Ovary (tissue), 9 donors: ENCODE results near the gene CPPED1. TPM values are rescaled to one million over a fixed set of nuclear protein-coding genes. Genes with fewer than 3 reads are reported as not detected.

Source experiments
- DNase-seq, 5 donors: peaks; one replicate each; pipeline ENCODE4 v3.0.0-alpha.2; 2019 to 2020
- H3K27ac ChIP-seq, 2 donors: fragments of 200-600 bp; one replicate each; pipeline versions ENCODE4 v1.5.1 to v1.8.0; 2019 to 2022
- H3K27me3 ChIP-seq: fragments of 200-600 bp; one replicate; pipeline ENCODE4 v1.8.0; 2022
- H3K36me3 ChIP-seq: fragments of 200-600 bp; sonication (generic); one replicate; pipeline ENCODE4 v1.5.1; 2019
- H3K4me1 ChIP-seq: one replicate; pipeline ENCODE4 v1.8.1; 2013; ENCODE audit warnings: mild to moderate bottlenecking, moderate library complexity; ENCODE audit not compliant: insufficient read depth
- H3K4me3 ChIP-seq: fragments of 200-600 bp; sonication (generic); one replicate; pipeline ENCODE4 v1.5.1; 2017
- H3K9me3 ChIP-seq, 2 donors: fragments of 200-600 bp in 1 of 2; sonication (generic) in 1 of 2; one replicate each; pipeline versions ENCODE4 v1.5.1 to v1.8.1; 2013 to 2019; ENCODE audit warnings: mild to moderate bottlenecking in 1 of 2, moderate library complexity in 1 of 2
- EP300 ChIP-seq: sonication (generic); formaldehyde crosslinking; IDR thresholded peaks from one replicate; pipeline ENCODE4 v1.6.1; 2017; ENCODE audit warnings: antibody characterized with exemption
- POLR2A ChIP-seq: fragments of 450-650 bp; IDR thresholded peaks from one replicate; pipeline ENCODE4 v1.6.1; 2017; ENCODE audit warnings: antibody characterized with exemption, mild to moderate bottlenecking, moderate library complexity
- WGBS, 3 donors: extraction: QIAGEN DNeasy Blood & Tissue Kit in 1 of 3; methylation state at CpG; one replicate each; pipeline versions ENCODE4 v1.1.5 to v1.1.7; 2013 to 2017; 5-methylcytosine and 5-hydroxymethylcytosine counted together
- intact Hi-C, 4 donors: fragments of 100-400 bp; cut with DNase I; formaldehyde crosslinking; loops; one replicate each; pipeline versions ENCODE4 v1.11.0 to v1.15.1; 2022 to 2023
- polyA plus RNA-seq, 2 donors: library from polyadenylated mRNA; stranded (reverse); fragments of 200-250 nt in 1 of 2; fragments of 350-450 nt in 1 of 2; fragmentation: Illumina TruSeq in 1 of 2; extraction: RNeasy Lipid Tissue Mini Kit (QIAGEN cat#74804) in 1 of 2; gene quantifications; one replicate each; pipeline ENCODE4 v1.2.3, GENCODE V29; 2013 to 2014
- total RNA-seq, 7 donors: library from RNA; depleted of rRNA in 2 of 7; stranded (reverse); fragments of >200 nt in 2 of 7; fragmentation: NEBNext Ultra II Directional in 3 of 7; extraction: Animal tissue kit (Norgen Biotek cat#: 25700) in 3 of 7; gene quantifications; one replicate each; pipeline versions ENCODE4 v1.1.0 to v1.2.4, GENCODE V29; 2016 to 2023
- TF ChIP-seq, protein P1 (sequence below), 3 donors: fragments of 450-650 bp in 2 of 3; fragments of 200-600 bp in 1 of 3; IDR thresholded peaks; one replicate each; pipeline versions ENCODE4 v1.5.1 to v1.8.0; 2016 to 2022; ENCODE audit warnings: antibody characterized with exemption in 3 of 3, mild to moderate bottlenecking in 1 of 3
- donor health status: DM: no; HTN: no; CAD: no; lungs with moderate emphysema.
- donor health status: DM: no; HTN: no; CAD: no.
- donor health status: Bipolar disorder and iron deficiency.
- donor health status: DM: yes; HTN: yes; CAD: no.
- donor health status: DM: no; HTN: no; CAD: no.
- donor health status: DM: yes; HTN: yes; CAD: no.

CPPED1 gene
- total and polyA plus RNA-seq, 9 donors = 6.0 to 23.3 (median 13.0) TPM

DNA sequence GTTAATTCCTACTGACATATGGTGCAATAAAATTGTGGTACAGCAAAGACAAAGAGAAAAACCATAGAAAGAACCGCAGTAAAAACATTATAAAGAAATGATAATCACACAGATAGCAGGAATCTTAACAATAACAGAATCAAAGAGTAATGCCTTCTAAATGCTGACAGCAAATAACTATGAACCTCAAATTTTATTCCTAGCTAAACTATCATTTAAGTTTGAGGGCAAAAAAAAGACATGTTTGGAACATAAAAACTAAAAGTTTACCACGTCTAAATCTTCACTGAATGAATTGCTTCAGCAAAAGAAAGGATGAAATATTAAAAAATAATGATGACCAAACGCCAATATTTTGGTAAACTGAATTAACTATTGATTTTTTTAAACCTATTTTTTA lies 135.8 kb downstream of the CPPED1 start:
- Histone ChIP-seq H3K9me3 (no peaks in the 10 kb centered on the region), H3K4me1 (no peaks in the 10 kb centered on the region), H3K27me3 (no peaks in the 10 kb centered on the region), H3K4me3 (no peak overlapping the region), H3K27ac (no peak overlapping the region), H3K36me3 (no peaks in the 10 kb centered on the region)
- intact Hi-C loops = no loop called here
- no peak for DNase-seq
- 60 to 78% (median 71%) methylated on average over 3 of the region's 3 CpGs for WGBS, 3 donors
- TF ChIP-seq EP300 = no peak

DNA sequence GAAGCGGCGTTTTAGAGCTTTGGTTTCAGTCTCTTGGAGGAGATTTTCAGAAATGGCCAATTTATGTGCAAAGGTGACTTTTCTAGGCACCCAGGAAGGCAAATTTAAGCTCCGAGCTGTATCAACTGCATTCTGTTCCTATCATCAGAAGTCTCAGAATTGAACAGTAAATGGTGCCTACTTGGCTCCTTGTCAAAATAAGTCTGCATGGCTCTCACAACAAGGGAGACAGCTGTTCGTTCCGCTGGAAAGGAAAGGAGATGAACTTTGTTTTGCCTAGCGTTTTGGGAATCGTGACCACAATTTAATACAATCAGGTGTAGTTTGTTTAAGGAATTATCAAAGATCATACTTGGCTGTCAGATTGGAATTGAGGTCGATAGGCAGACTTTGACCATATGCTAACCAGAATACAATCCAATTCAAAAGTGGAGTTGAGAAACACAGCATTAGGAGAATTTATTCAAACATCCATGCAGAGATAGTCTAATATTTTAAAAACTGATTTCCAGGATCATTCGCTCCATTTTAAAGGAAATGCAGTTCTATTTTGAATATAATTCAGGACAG lies 139.4 kb downstream of the CPPED1 start:
- intact Hi-C loops = no loop called here

DNA sequence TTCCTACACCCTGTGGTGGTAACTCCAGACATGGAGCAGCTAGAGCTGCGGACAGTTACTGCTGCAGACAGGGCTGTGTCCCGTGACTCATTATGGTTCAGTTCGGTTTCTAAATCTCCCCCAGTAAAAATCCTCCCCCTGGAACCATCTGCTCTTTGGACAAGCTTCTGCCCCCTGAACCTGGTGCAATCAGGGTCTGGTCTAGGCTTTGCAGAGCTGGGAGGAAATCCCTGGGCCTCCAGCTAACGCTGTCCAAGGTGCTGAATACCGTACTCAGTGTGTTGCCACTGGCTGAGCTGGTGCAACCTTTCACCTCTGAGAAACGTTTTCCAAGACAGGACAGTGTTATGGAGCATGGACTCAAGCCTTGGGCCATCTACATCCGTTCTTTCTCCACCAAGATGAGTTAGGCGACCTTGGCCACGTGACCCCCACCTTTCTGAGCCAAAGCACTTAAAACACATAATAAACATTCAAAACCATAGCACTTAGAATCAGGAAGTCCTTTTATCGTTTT lies 142.0 kb downstream of the CPPED1 start:
- DNase-seq = no peak
- Histone ChIP-seq H3K4me3 (no peak overlapping the region), H3K27ac (no peak overlapping the region), H3K9me3 (peaks cover 0 to 12% of the 10 kb centered on the region in 2 donors), H3K36me3 (no peaks in the 10 kb centered on the region), H3K27me3 (no peaks in the 10 kb centered on the region), H3K4me1 (no peaks in the 10 kb centered on the region)
- intact Hi-C loops = no loop called here
- no peak for TF ChIP-seq POLR2A
- WGBS, 3 donors = 21 to 28% (median 24%) methylated on average over 10 of the region's 10 CpGs

More for the DNA sequence above, 139.4 kb downstream of the CPPED1 start:
- no peak for DNase-seq
- no peaks in the 10 kb centered on the region for H3K4me1 ChIP-seq
- WGBS, 3 donors = 92 to 95% (median 94%) methylated on average over 9 of the region's 9 CpGs
- H3K36me3 ChIP-seq = no peaks in the 10 kb centered on the region
- H3K9me3 ChIP-seq = no peaks in the 10 kb centered on the region
- no peak overlapping the region for H3K27ac ChIP-seq
- TF ChIP-seq, protein P1, sequence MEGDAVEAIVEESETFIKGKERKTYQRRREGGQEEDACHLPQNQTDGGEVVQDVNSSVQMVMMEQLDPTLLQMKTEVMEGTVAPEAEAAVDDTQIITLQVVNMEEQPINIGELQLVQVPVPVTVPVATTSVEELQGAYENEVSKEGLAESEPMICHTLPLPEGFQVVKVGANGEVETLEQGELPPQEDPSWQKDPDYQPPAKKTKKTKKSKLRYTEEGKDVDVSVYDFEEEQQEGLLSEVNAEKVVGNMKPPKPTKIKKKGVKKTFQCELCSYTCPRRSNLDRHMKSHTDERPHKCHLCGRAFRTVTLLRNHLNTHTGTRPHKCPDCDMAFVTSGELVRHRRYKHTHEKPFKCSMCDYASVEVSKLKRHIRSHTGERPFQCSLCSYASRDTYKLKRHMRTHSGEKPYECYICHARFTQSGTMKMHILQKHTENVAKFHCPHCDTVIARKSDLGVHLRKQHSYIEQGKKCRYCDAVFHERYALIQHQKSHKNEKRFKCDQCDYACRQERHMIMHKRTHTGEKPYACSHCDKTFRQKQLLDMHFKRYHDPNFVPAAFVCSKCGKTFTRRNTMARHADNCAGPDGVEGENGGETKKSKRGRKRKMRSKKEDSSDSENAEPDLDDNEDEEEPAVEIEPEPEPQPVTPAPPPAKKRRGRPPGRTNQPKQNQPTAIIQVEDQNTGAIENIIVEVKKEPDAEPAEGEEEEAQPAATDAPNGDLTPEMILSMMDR (IDR thresholded peaks at IDR 0.05) = no peak
- TF ChIP-seq EP300 (no peak), POLR2A (no peak)
- H3K27me3 ChIP-seq = no peaks in the 10 kb centered on the region
- H3K4me3 ChIP-seq = no peak overlapping the region

DNA sequence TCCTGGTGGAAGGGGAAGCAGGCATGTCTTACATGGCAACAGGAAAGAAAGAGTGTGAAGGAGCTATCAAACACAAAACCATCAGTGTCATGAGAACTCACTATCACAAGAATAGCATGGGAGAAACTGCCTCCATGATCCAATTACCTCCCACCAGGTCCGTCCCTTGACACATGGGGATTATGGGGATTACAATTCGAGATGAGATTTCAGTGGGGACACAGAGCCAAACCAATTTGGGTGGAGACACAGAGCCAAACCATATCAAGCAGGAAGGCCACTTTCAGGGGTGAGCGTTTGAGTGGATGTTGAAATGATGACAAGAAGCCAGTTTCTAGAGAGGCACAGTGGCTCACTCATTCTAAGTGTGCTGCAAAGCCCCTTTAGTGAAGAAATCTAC lies 143.8 kb downstream of the CPPED1 start:
- Histone ChIP-seq H3K27ac (no peak overlapping the region), H3K36me3 (no peaks in the 10 kb centered on the region), H3K4me1 (no peaks in the 10 kb centered on the region), H3K27me3 (no peaks in the 10 kb centered on the region), H3K4me3 (no peak overlapping the region), H3K9me3 (peaks cover 0 to 12% of the 10 kb centered on the region in 2 donors)
- DNase-seq = no peak
- WGBS, 3 donors = 73 to 92% (median 79%) methylated on average over 3 of the region's 3 CpGs
- TF ChIP-seq POLR2A = no peak
- intact Hi-C loops = no loop called here

DNA sequence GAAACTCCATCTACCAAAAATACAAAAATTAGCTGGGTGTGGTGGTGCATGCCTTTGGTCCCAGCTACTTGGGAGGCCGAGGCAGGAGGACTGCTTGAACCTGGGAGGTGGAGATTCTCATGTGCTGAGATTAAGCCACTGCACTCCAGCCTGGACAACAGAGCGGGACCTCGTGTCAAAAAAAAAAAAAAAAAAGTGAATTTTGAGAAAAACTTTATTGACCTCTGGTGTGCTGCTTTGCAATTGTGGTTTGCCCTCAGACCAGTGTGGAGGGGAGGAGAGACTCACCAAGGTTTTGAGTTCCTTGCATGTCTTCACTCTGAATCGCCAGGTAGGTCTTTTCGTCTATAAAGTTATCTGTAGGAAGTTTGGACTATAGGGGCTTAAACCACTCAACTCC lies 145.2 kb downstream of the CPPED1 start:
- no peaks in the 10 kb centered on the region for H3K36me3 ChIP-seq
- no peaks in the 10 kb centered on the region for H3K27me3 ChIP-seq
- WGBS, 3 donors = 91 to 96% (median 94%) methylated on average over 5 of the region's 5 CpGs
- H3K4me3 ChIP-seq = no peak overlapping the region
- no peak for TF ChIP-seq POLR2A
- TF ChIP-seq EP300 = no peak
- TF ChIP-seq, protein P1 (IDR thresholded peaks at IDR 0.05) = no peak
- no peak for DNase-seq
- intact Hi-C loops = no loop called here
- no peak overlapping the region for H3K27ac ChIP-seq
- H3K9me3 ChIP-seq = peaks cover 0 to 12% of the 10 kb centered on the region in 2 donors
- no peaks in the 10 kb centered on the region for H3K4me1 ChIP-seq

DNA sequence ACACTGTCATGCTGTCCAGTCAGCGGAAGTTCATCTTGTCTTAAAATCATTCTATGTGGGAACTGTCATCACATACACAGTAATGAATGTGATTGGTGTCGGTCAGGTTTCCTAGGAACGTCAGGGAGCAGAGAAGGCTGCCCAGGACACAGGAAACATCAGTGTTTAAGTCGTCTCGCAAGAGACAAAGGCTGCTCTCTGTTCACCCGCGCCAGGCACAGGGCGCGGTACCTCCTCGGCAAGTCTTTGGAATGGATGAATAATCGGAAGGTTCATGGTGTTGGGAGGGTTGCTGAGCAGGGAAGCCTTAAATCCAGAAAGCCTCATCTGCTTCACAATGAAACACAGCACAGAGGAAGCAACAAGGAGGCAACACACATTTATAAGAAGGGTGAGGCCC lies 148.2 kb downstream of the CPPED1 start:
- intact Hi-C loops = no loop called here
- DNase-seq = no peak
- Histone ChIP-seq H3K27ac (no peak overlapping the region), H3K36me3 (no peaks in the 10 kb centered on the region), H3K27me3 (no peaks in the 10 kb centered on the region), H3K4me3 (no peak overlapping the region), H3K4me1 (no peaks in the 10 kb centered on the region), H3K9me3 (peaks cover 0 to 12% of the 10 kb centered on the region in 2 donors)
- TF ChIP-seq EP300 (no peak), POLR2A (no peak)
- TF ChIP-seq, protein P1 (IDR thresholded peaks at IDR 0.05) = no peak
- 80 to 83% (median 81%) methylated on average over 11 of the region's 11 CpGs for WGBS, 3 donors
